B cell (primary cell): Measurements from ENCODE around the gene ARL6IP4.

ENCODE experiments used
- CTCF ChIP-seq: fragments of 200-600 bp; IDR thresholded peaks from one replicate; pipeline ENCODE4 v1.8.0; 2022; ENCODE audit warnings: antibody characterized with exemption, mild to moderate bottlenecking
- EZH2 ChIP-seq: IDR thresholded peaks from 2 replicates; pipeline ENCODE4 v1.6.1; 2012; ENCODE audit warnings: borderline replicate concordance, low read depth, mild to moderate bottlenecking, moderate library complexity, low read length; ENCODE audit not compliant: insufficient read depth, poor library complexity, severe bottlenecking

- no peak for TF ChIP-seq CTCF
- no peak for TF ChIP-seq EZH2
Measured at GRCh38 chr12:122963941-122964265, 16.6 kb upstream of the ARL6IP4 start.
